Gastrocnemius medialis (tissue), 4 donors: Measurements from ENCODE around the gene MTMR11.

Experiments
- POLR2A ChIP-seq, 2 donors: fragments of 450-650 bp; IDR thresholded peaks; one replicate each; pipeline ENCODE4 v1.6.1; 2017; ENCODE audit warnings: antibody characterized with exemption in 2 of 2, mild to moderate bottlenecking in 2 of 2, moderate library complexity in 2 of 2
- TF ChIP-seq, protein P1 (sequence below), 5 experiments: fragments of 450-650 bp in 3 of 5; fragments of 200-600 bp in 2 of 5; sonication (generic) in 2 of 5; IDR thresholded peaks in 4 of 5; conservative IDR thresholded peaks in 1 of 5; 1 replicate in 4 of 5; 2 replicates in 1 of 5; pipeline ENCODE4 v1.5.1; 2016 to 2019; ENCODE audit warnings: antibody characterized with exemption in 5 of 5, mild to moderate bottlenecking in 3 of 5, moderate library complexity in 3 of 5

DNA sequence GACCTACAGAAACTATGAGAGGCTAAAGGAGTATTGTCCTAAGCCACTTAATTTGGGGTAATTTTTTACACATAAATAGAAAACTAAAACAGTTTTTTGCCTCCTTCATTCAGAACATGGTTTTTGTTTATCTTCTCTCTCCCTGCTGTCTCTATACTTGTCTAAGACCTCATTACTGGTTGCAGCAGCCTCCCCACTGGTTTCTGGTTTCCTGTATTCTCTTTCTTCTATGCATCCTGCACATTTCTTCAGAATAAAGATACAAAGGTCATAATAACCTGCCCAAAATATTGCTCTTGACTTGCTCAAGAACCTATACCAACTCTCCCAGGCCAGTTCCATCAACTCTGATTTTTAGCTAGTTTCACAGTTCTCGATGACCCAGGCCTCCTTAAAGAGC lies 57.1 kb downstream of the MTMR11 start:
- TF ChIP-seq, protein P1, sequence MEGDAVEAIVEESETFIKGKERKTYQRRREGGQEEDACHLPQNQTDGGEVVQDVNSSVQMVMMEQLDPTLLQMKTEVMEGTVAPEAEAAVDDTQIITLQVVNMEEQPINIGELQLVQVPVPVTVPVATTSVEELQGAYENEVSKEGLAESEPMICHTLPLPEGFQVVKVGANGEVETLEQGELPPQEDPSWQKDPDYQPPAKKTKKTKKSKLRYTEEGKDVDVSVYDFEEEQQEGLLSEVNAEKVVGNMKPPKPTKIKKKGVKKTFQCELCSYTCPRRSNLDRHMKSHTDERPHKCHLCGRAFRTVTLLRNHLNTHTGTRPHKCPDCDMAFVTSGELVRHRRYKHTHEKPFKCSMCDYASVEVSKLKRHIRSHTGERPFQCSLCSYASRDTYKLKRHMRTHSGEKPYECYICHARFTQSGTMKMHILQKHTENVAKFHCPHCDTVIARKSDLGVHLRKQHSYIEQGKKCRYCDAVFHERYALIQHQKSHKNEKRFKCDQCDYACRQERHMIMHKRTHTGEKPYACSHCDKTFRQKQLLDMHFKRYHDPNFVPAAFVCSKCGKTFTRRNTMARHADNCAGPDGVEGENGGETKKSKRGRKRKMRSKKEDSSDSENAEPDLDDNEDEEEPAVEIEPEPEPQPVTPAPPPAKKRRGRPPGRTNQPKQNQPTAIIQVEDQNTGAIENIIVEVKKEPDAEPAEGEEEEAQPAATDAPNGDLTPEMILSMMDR (IDR thresholded peaks at IDR 0.05 in 4 of 5, conservative IDR thresholded peaks at IDR 0.05 in 1 of 5): no peak
- TF ChIP-seq POLR2A (IDR thresholded peaks at IDR 0.05): no peak
